H1 (cell line): ENCODE results near the gene RNF126. TPM values are rescaled to one million over a fixed set of nuclear protein-coding genes. Genes with fewer than 3 reads are reported as not detected.

Source experiments
- CTCF ChIA-PET: fragments of 300-600 bp; sonication (Branson Sonifier 250); formaldehyde crosslinking; loops from one replicate; lab custom pipeline; 2021; ENCODE audit not compliant: partially characterized antibody; lab: Charles Lee
- POLR2A ChIA-PET: fragments of 300-600 bp; sonication (Branson Sonifier 250); formaldehyde crosslinking; loops from one replicate; lab custom pipeline; 2021; ENCODE audit warnings: inconsistent platforms; ENCODE audit not compliant: partially characterized antibody; lab: Charles Lee
- DNase-seq, 2 experiments: peaks; one replicate each; pipeline versions ENCODE4 v3.0.0 to v3.0.0-alpha.2; 2010 to 2022; ENCODE audit warnings: low spot score in 2 of 2, low read depth in 1 of 2, mixed read lengths in 1 of 2
- FAIRE-seq: peaks from 2 replicates; lab custom pipeline; 2011; peaks lifted over from hg19 to GRCh38; lab: Jason Lieb, UNC
- H2AFZ ChIP-seq: 2 replicates; pipeline ENCODE4 v1.8.1; 2012; ENCODE audit warnings: low read length, inconsistent platforms
- H2AK5ac ChIP-seq: 2 replicates; pipeline ENCODE4 v1.6.1; 2013; ENCODE audit warnings: low read depth, low read length
- H2BK120ac ChIP-seq: replicated peaks from 2 replicates; pipeline ENCODE3; 2013; ENCODE audit warnings: low read depth, low read length, inconsistent platforms
- H2BK12ac ChIP-seq: 2 replicates; pipeline ENCODE4 v1.6.1; 2013; ENCODE audit warnings: low read depth, low read length
- H2BK15ac ChIP-seq: 2 replicates; pipeline ENCODE4 v1.6.1; 2013; ENCODE audit warnings: low read length
- H2BK20ac ChIP-seq: 2 replicates; pipeline ENCODE4 v1.6.1; 2013; ENCODE audit warnings: low read length
- H2BK5ac ChIP-seq: 2 replicates; pipeline ENCODE4 v1.6.1; 2013; ENCODE audit warnings: low read depth, low read length
- H3K14ac ChIP-seq: 2 replicates; pipeline ENCODE4 v1.6.1; 2013; ENCODE audit warnings: inconsistent platforms; ENCODE audit not compliant: insufficient read length
- H3K18ac ChIP-seq: 2 replicates; pipeline ENCODE4 v1.6.1; 2013; ENCODE audit warnings: low read length; ENCODE audit errors: extremely low read depth
- H3K23ac ChIP-seq: 2 replicates; pipeline ENCODE4 v1.6.1; 2013; ENCODE audit warnings: inconsistent platforms; ENCODE audit not compliant: insufficient read length
- H3K23me2 ChIP-seq: 2 replicates; pipeline ENCODE4 v1.6.1; 2013; ENCODE audit warnings: low read depth, low read length
- H3K27ac ChIP-seq: 2 replicates; pipeline ENCODE4 v1.6.1; 2011; ENCODE audit warnings: low read depth, low read length, inconsistent platforms
- H3K27me3 ChIP-seq, 4 experiments: replicated peaks in 1 of 4; 1 replicate in 1 of 4; 2 replicates in 3 of 4; pipeline versions ENCODE4 v1.6.1 to v1.8.1; 2011 to 2013; ENCODE audit warnings: low read length in 3 of 4, mild to moderate bottlenecking in 3 of 4, inconsistent platforms in 2 of 4, mixed read lengths in 2 of 4, moderate library complexity in 1 of 4; ENCODE audit not compliant: control insufficient read depth in 3 of 4, insufficient read depth in 3 of 4; ENCODE audit errors: extremely low read depth in 1 of 4
- H3K36me3 ChIP-seq, 4 experiments: 2 replicates each; pipeline versions ENCODE4 v1.6.1 to v1.8.1; 2011 to 2013; ENCODE audit warnings: mild to moderate bottlenecking in 4 of 4, low read length in 3 of 4, moderate library complexity in 2 of 4, control low read depth in 1 of 4, inconsistent platforms in 1 of 4; ENCODE audit not compliant: insufficient read depth in 4 of 4, control insufficient read depth in 2 of 4
- H3K4ac ChIP-seq: replicated peaks from 2 replicates; pipeline ENCODE3; 2013; ENCODE audit warnings: low read length, low read depth, mixed read lengths, inconsistent platforms; ENCODE audit not compliant: insufficient read length
- H3K4me1 ChIP-seq, 4 experiments: replicated peaks in 1 of 4; 1 replicate in 1 of 4; 2 replicates in 3 of 4; pipeline versions ENCODE4 v1.6.1 to v1.8.1; 2011 to 2013; ENCODE audit warnings: low read length in 3 of 4, inconsistent platforms in 2 of 4, mixed read lengths in 1 of 4; ENCODE audit not compliant: insufficient read depth in 4 of 4, control insufficient read depth in 3 of 4
- H3K4me2 ChIP-seq, 2 experiments: 2 replicates each; pipeline versions ENCODE4 v1.6.1 to v1.8.1; 2011 to 2013; ENCODE audit warnings: low read depth in 2 of 2, low read length in 2 of 2, control low read depth in 1 of 2, inconsistent platforms in 1 of 2, mild to moderate bottlenecking in 1 of 2; ENCODE audit not compliant: insufficient read depth in 1 of 2
- H3K4me3 ChIP-seq, 4 experiments: fragments of 200-600, 300-600 bp in 1 of 4; sonication (generic), shearing (Covaris generic), sonication (Bioruptor Twin) in 1 of 4; 2 replicates each; pipeline versions ENCODE4 v1.5.1 to v1.8.1; 2011 to 2016; ENCODE audit warnings: low read length in 4 of 4, low read depth in 3 of 4, control low read depth in 2 of 4, inconsistent platforms in 2 of 4, mild to moderate bottlenecking in 2 of 4, mixed read lengths in 1 of 4, moderate library complexity in 1 of 4; ENCODE audit not compliant: insufficient read depth in 2 of 4; ENCODE audit errors: extremely low read depth in 1 of 4
- H3K56ac ChIP-seq: replicated peaks from 2 replicates; pipeline ENCODE3; 2013; ENCODE audit warnings: low read depth, mild to moderate bottlenecking, mixed read lengths, low read length, inconsistent platforms; ENCODE audit not compliant: insufficient read length
- H3K79me1 ChIP-seq: 2 replicates; pipeline ENCODE4 v1.6.1; 2013; ENCODE audit warnings: low read depth, low read length, control low read depth
- H3K79me2 ChIP-seq, 2 experiments: 2 replicates each; pipeline versions ENCODE4 v1.6.1 to v1.8.1; 2012 to 2013; ENCODE audit warnings: low read length in 2 of 2, mild to moderate bottlenecking in 2 of 2, inconsistent platforms in 1 of 2; ENCODE audit not compliant: insufficient read depth in 2 of 2, control insufficient read depth in 1 of 2
- H3K9ac ChIP-seq, 4 experiments: replicated peaks in 1 of 4; 1 replicate in 1 of 4; 2 replicates in 3 of 4; pipeline versions ENCODE4 v1.6.1 to v1.8.1; 2011 to 2013; ENCODE audit warnings: low read depth in 3 of 4, low read length in 3 of 4, control low read depth in 2 of 4, mild to moderate bottlenecking in 2 of 4, moderate library complexity in 2 of 4, inconsistent platforms in 1 of 4; ENCODE audit errors: extremely low read depth in 1 of 4
- H3K9me3 ChIP-seq, 2 experiments: 2 replicates each; pipeline versions ENCODE4 v1.6.1 to v1.8.1; 2012 to 2013; ENCODE audit warnings: mild to moderate bottlenecking in 2 of 2, moderate library complexity in 2 of 2, control low read depth in 1 of 2, inconsistent platforms in 1 of 2, low read depth in 1 of 2, low read length in 1 of 2, mixed read lengths in 1 of 2; ENCODE audit not compliant: insufficient read depth in 2 of 2
- H4K20me1 ChIP-seq, 2 experiments: replicated peaks in 1 of 2; 2 replicates each; pipeline versions ENCODE3 to v1.8.1; 2011 to 2013; ENCODE audit warnings: inconsistent platforms in 2 of 2, low read length in 2 of 2, mild to moderate bottlenecking in 1 of 2; ENCODE audit not compliant: insufficient read depth in 2 of 2, control insufficient read depth in 1 of 2
- H4K5ac ChIP-seq: 2 replicates; pipeline ENCODE4 v1.6.1; 2013; ENCODE audit warnings: low read length, low read depth, mixed read lengths, inconsistent platforms; ENCODE audit not compliant: insufficient read length
- H4K8ac ChIP-seq: 2 replicates; pipeline ENCODE4 v1.8.0; 2013; ENCODE audit warnings: mild to moderate bottlenecking, moderate library complexity, low read length, inconsistent platforms; ENCODE audit not compliant: insufficient read depth; ENCODE audit errors: extremely low read depth
- H4K91ac ChIP-seq: replicated peaks from 2 replicates; pipeline ENCODE3; 2013; ENCODE audit warnings: low read length, mixed read lengths, inconsistent platforms; ENCODE audit not compliant: insufficient read length
- BACH1 ChIP-seq: IDR thresholded peaks from 2 replicates; pipeline ENCODE4 v1.6.1; 2012; ENCODE audit warnings: low read length, improper control_type of control experiment
- CBX8 ChIP-seq: fragments of 300-800, 300-1000 bp; sonication (generic); IDR thresholded peaks from 2 replicates; pipeline ENCODE4 v1.7.1; 2016; ENCODE audit warnings: low read depth, low read length, borderline replicate concordance
- CHD2 ChIP-seq: IDR thresholded peaks from 2 replicates; pipeline ENCODE4 v1.6.1; 2012; ENCODE audit warnings: low read length, improper control_type of control experiment
- JUN ChIP-seq: IDR thresholded peaks from 2 replicates; pipeline ENCODE4 v1.6.1; 2011; ENCODE audit warnings: low read depth, mild to moderate bottlenecking, improper control_type of control experiment, low read length
- RXRA ChIP-seq: IDR thresholded peaks from 2 replicates; pipeline ENCODE4 v1.6.1; 2011; ENCODE audit warnings: low read depth, mild to moderate bottlenecking, low read length, moderate library complexity; ENCODE audit not compliant: insufficient read depth
- SP2 ChIP-seq: IDR thresholded peaks from 2 replicates; pipeline ENCODE4 v1.6.1; 2012; ENCODE audit warnings: mild to moderate bottlenecking, low read length, inconsistent platforms
- YY1 ChIP-seq: IDR thresholded peaks from 2 replicates; pipeline ENCODE4 v1.6.1; 2011; ENCODE audit warnings: low read depth, mild to moderate bottlenecking, low read length
- WGBS, 2 experiments: shearing (Covaris generic) in 1 of 2; methylation state at CpG; one replicate each; pipeline versions ENCODE4 v1.1.6 to v1.1.7; 2013 to 2015; ENCODE audit warnings: low lambda C conversion rate in 2 of 2, mixed read lengths in 2 of 2, inconsistent platforms in 1 of 2, low coverage in 1 of 2, missing lambda C conversion rate in 1 of 2; ENCODE audit not compliant: insufficient replicate concordance in 2 of 2, insufficient coverage in 1 of 2, insufficient read length in 1 of 2; ENCODE audit errors: extremely low coverage in 1 of 2, missing lambda C conversion rate in 1 of 2; 5-methylcytosine and 5-hydroxymethylcytosine counted together
- polyA plus RNA-seq, 7 experiments: library from polyadenylated mRNA; depleted of rRNA in 3 of 7; stranded (reverse) in 5 of 7; unstranded in 2 of 7; fragments of >200 nt in 5 of 7; fragments of 200-250 nt in 2 of 7; gene quantifications; 1 replicate in 5 of 7; 2 replicates in 1 of 7; 4 replicates in 1 of 7; pipeline versions ENCODE4 v1.2.1 to v1.2.3, GENCODE V29; 2011 to 2013; ENCODE audit warnings: missing spikeins in 2 of 7, mixed read lengths in 2 of 7
- total RNA-seq: library from RNA; stranded (reverse); fragmentation: NEBNext Ultra II Directional; extraction: Animal tissue kit (Norgen Biotek cat#: 25700); gene quantifications from 2 replicates; pipeline ENCODE4 v1.2.1, GENCODE V29; 2021

The RNF126 gene
- total and polyA plus RNA-seq, 2 of the 8 experiments (the other 6 are each of a cell fraction or from before 2014, with no cell fraction given), result 21.8 to 68.0 TPM

- no peak overlapping the region for H2AFZ ChIP-seq
- H4K91ac ChIP-seq, result no peak overlapping the region
- H3K18ac ChIP-seq, result no peak overlapping the region
- peaks cover 2 to 58% (median 20%) of the 10 kb centered on the region in 4 experiments; a peak in 6 of 8 replicates for H3K36me3 ChIP-seq
- H3K23me2 ChIP-seq, result no peaks in the 10 kb centered on the region
- peaks cover 13% of the 10 kb centered on the region for H3K79me1 ChIP-seq
- no peak overlapping the region for H2BK5ac ChIP-seq
- no peak overlapping the region for H3K27ac ChIP-seq
- no peak overlapping the region for H2BK12ac ChIP-seq
- no peaks in the 10 kb centered on the region for H3K4me1 ChIP-seq
- H3K4me3 ChIP-seq, result no peak overlapping the region
- no peak overlapping the region for H2BK15ac ChIP-seq
- CTCF ChIA-PET, result no interaction called here
- DNase-seq (no peak), FAIRE-seq (no peak)
- H2AK5ac ChIP-seq, result no peak overlapping the region
- H4K20me1 ChIP-seq, result peaks cover 28 to 34% of the 10 kb centered on the region in 2 experiments
- H3K23ac ChIP-seq, result no peak overlapping the region
- POLR2A ChIA-PET, result interaction anchor here (1.3 to 1.4 kb wide), 2 partner anchors 19 to 27 kb away, joined by 3 read pairs; no protein-coding TSS in a partner anchor
- H3K4me2 ChIP-seq, result no peak overlapping the region
- no peak overlapping the region for H3K4ac ChIP-seq
- WGBS, 2 experiments, result 94% methylated on average over 23 of the region's 58 CpGs; no CpG with 5 or more reads in 1 of the 2 experiments
- no peak overlapping the region for H4K5ac ChIP-seq
- TF ChIP-seq JUN, result no peak
- no peak for TF ChIP-seq YY1
- TF ChIP-seq CHD2, result no peak
- no peak for TF ChIP-seq SP2
- no peak for TF ChIP-seq RXRA
- no peak for TF ChIP-seq CBX8
- no peak for TF ChIP-seq BACH1
- no peak overlapping the region for H3K56ac ChIP-seq
- no peak overlapping the region for H4K8ac ChIP-seq
- H2BK20ac ChIP-seq, result no peak overlapping the region
- H3K27me3 ChIP-seq, result no peaks in the 10 kb centered on the region
- H3K14ac ChIP-seq, result no peak overlapping the region
- no peak overlapping the region for H2BK120ac ChIP-seq
- H3K9ac ChIP-seq, result no peak overlapping the region
- no peaks in the 10 kb centered on the region for H3K9me3 ChIP-seq
- peaks cover 14 to 41% of the 10 kb centered on the region in 2 experiments for H3K79me2 ChIP-seq
Measured at GRCh38 chr19:651114-651818, 11.7 kb downstream of the RNF126 start.
